Skeletal muscle tissue (tissue), 4 donors: Measurements from ENCODE around the gene PRRC2C. TPM values are rescaled to one million over a fixed set of nuclear protein-coding genes. Genes with fewer than 3 reads are reported as not detected.

Experiments used
- H3K27ac ChIP-seq: one replicate; pipeline ENCODE4 v1.7.0; 2013; ENCODE audit warnings: mild to moderate bottlenecking, low read depth, low read length, inconsistent platforms
- H3K27me3 ChIP-seq, 3 donors: one replicate each; pipeline ENCODE4 v1.7.0; 2013; ENCODE audit warnings: low read length in 3 of 3; ENCODE audit not compliant: control insufficient read depth in 3 of 3, insufficient read depth in 3 of 3
- H3K36me3 ChIP-seq, 3 donors: one replicate each; pipeline ENCODE4 v1.7.0; 2013; ENCODE audit warnings: low read length in 3 of 3; ENCODE audit not compliant: control insufficient read depth in 3 of 3, insufficient read depth in 3 of 3
- H3K4me1 ChIP-seq, 3 donors: one replicate each; pipeline ENCODE4 v1.7.0; 2013; ENCODE audit warnings: low read length in 3 of 3, mild to moderate bottlenecking in 3 of 3; ENCODE audit not compliant: control insufficient read depth in 3 of 3, insufficient read depth in 3 of 3
- H3K4me3 ChIP-seq, 3 donors: one replicate each; pipeline ENCODE4 v1.7.0; 2013; ENCODE audit warnings: low read length in 3 of 3
- H3K9ac ChIP-seq, 3 donors: one replicate each; pipeline ENCODE4 v1.7.0; 2013; ENCODE audit warnings: low read length in 3 of 3, mild to moderate bottlenecking in 3 of 3, moderate library complexity in 2 of 3, low read depth in 1 of 3
- H3K9me3 ChIP-seq, 3 donors: one replicate each; pipeline ENCODE4 v1.7.0; 2013; ENCODE audit warnings: low read length in 3 of 3; ENCODE audit not compliant: control insufficient read depth in 3 of 3
- total RNA-seq: library from RNA; depleted of rRNA; stranded (reverse); fragments of >200 nt; gene quantifications from one replicate; pipeline ENCODE4 v1.2.3, GENCODE V29; 2014
- donor health status: Osteomylitis.

PRRC2C gene
- total RNA-seq, 1 donor from 2014 or later, result 32.4 TPM

DNA sequence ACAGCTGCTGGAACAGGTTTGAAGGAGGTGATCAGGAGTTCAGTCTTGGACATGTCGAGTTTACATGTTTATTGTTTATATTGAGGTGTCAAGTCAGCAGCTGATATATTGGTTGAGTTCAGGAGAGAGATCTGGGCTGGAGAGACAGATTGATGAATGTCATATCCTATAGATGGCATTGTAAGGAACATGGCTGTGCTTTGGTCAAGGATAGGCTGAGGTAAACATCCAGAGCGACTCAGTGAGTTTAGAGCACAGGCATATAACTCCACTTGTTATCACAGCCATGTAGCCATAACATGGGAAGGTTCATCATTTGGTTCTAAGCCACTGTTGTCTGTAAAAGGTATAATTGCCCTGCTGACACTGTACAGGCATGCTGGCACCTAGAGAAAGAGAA, 131.3 kb downstream of the PRRC2C start:
- Histone ChIP-seq H3K27ac (no peak overlapping the region), H3K9ac (no peak overlapping the region), H3K9me3 (no peaks in the 10 kb centered on the region), H3K36me3 (no peaks in the 10 kb centered on the region), H3K4me3 (no peak overlapping the region), H3K4me1 (no peaks in the 10 kb centered on the region), H3K27me3 (no peaks in the 10 kb centered on the region)

- Histone ChIP-seq H3K27me3 (peaks cover 0 to 4% (median 0%) of the 10 kb centered on the region in 3 donors), H3K36me3 (no peaks in the 10 kb centered on the region), H3K4me3 (no peak within 1 kb of the TSS), H3K4me1 (no peaks in the 10 kb centered on the region), H3K27ac (no peak within 1 kb of the TSS), H3K9ac (no peak within 1 kb of the TSS), H3K9me3 (no peaks in the 10 kb centered on the region)
Measured at GRCh38 chr1:171622152-171622462, 136.8 kb downstream of the PRRC2C start, which contains the start of gene MYOCOS. TSS of gene MYOCOS (plus strand) at chr1:171622243. CDS start at chr1:171623884, 1,641 bp downstream.

GRCh38 chr1:171623651-171624331, 138.5 kb downstream of the PRRC2C start:
- Histone ChIP-seq H3K27me3 (peaks cover 0 to 4% (median 0%) of the 10 kb centered on the region in 3 donors), H3K9ac (no peak overlapping the region), H3K27ac (no peak overlapping the region), H3K36me3 (no peaks in the 10 kb centered on the region), H3K9me3 (no peaks in the 10 kb centered on the region), H3K4me1 (no peaks in the 10 kb centered on the region), H3K4me3 (no peak overlapping the region)

- Histone ChIP-seq H3K9ac (no peak overlapping the region), H3K27me3 (peaks cover 0 to 4% (median 0%) of the 10 kb centered on the region in 3 donors), H3K27ac (no peak overlapping the region), H3K4me3 (no peak overlapping the region), H3K36me3 (no peaks in the 10 kb centered on the region), H3K9me3 (no peaks in the 10 kb centered on the region), H3K4me1 (no peaks in the 10 kb centered on the region)
Measured at GRCh38 chr1:171625225-171625624, 139.9 kb downstream of the PRRC2C start.

- H3K4me1 ChIP-seq, result no peaks in the 10 kb centered on the region
- H3K27me3 ChIP-seq, result peaks cover 0 to 3% (median 0%) of the 10 kb centered on the region in 3 donors
- no peak overlapping the region for H3K9ac ChIP-seq
- H3K27ac ChIP-seq, result no peak overlapping the region
- H3K9me3 ChIP-seq, result no peaks in the 10 kb centered on the region
- no peak overlapping the region for H3K4me3 ChIP-seq
- H3K36me3 ChIP-seq, result no peaks in the 10 kb centered on the region
Measured at GRCh38 chr1:171627020-171627419, 141.7 kb downstream of the PRRC2C start.

DNA sequence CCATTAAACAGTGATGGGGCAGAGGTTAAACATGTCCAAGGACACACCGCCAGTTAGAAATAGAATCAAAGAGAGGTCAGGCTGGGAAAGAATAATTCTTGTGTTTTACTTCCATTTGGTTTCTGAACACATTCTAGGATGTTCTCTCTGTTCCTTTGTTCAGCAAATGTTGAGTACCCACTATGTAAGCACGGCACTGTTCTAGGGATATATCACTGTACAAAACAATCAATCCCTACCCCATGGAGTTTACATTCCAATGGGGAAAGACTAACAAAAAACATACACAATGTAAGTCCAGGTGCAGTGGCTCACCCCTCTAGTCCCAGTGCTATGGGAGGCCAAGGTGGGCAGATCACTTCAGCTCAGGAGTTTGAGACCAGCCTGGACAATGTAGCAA, 142.9 kb downstream of the PRRC2C start:
- H3K9ac ChIP-seq, result no peak overlapping the region
- no peaks in the 10 kb centered on the region for H3K27me3 ChIP-seq
- H3K4me3 ChIP-seq, result no peak overlapping the region
- no peaks in the 10 kb centered on the region for H3K9me3 ChIP-seq
- no peak overlapping the region for H3K27ac ChIP-seq
- no peaks in the 10 kb centered on the region for H3K36me3 ChIP-seq
- no peaks in the 10 kb centered on the region for H3K4me1 ChIP-seq

DNA sequence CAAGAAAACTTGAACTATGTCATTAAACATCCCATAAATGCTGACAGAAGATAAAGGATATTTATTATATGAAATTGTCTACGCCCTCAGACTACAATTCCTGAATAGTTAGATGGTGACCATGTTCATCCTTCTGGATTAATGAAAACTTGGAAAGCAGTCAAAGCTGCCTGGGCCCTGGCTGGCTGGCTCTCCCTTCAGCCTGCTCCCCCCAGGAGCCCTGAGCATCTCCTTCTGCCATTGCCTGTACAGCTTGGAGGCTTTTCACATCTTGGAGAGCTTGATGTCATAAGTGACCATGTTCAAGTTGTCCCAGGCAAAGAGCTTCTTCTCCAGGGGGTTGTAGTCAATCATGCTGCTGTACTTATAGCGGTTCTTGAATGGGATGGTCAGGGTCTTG, 150.3 kb downstream of the PRRC2C start:
- Histone ChIP-seq H3K4me3 (no peak overlapping the region), H3K36me3 (no peaks in the 10 kb centered on the region), H3K27me3 (no peaks in the 10 kb centered on the region), H3K9me3 (no peaks in the 10 kb centered on the region), H3K9ac (no peak overlapping the region), H3K4me1 (no peaks in the 10 kb centered on the region), H3K27ac (no peak overlapping the region)

DNA sequence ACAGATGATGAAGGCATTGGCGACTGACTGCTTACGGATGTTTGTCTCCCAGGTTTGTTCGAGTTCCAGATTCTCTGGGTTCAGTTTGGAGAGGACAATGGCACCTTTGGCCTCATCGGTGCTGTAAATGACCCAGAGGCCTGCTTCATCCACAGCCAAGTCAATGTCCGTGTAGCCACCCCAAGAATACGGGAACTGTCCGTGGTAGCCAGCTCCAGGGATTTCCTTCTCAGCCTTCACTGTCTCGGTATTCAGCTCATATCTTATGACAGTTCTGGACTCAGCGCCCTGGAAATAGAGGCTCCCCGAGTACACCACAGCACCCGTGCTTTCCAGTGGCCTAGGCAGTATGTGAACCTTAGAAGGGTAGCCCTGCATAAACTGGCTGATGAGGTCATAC, 150.8 kb downstream of the PRRC2C start:
- Histone ChIP-seq H3K4me3 (no peak overlapping the region), H3K4me1 (no peaks in the 10 kb centered on the region), H3K27me3 (no peaks in the 10 kb centered on the region), H3K9ac (no peak overlapping the region), H3K36me3 (no peaks in the 10 kb centered on the region), H3K27ac (no peak overlapping the region), H3K9me3 (no peaks in the 10 kb centered on the region)

- no peaks in the 10 kb centered on the region for H3K36me3 ChIP-seq
- H3K27me3 ChIP-seq, result no peaks in the 10 kb centered on the region
- H3K4me3 ChIP-seq, result no peak overlapping the region
- H3K9me3 ChIP-seq, result no peaks in the 10 kb centered on the region
- H3K4me1 ChIP-seq, result no peaks in the 10 kb centered on the region
- no peak overlapping the region for H3K9ac ChIP-seq
- no peak overlapping the region for H3K27ac ChIP-seq
Measured at GRCh38 chr1:171637928-171638576, 152.7 kb downstream of the PRRC2C start.

DNA sequence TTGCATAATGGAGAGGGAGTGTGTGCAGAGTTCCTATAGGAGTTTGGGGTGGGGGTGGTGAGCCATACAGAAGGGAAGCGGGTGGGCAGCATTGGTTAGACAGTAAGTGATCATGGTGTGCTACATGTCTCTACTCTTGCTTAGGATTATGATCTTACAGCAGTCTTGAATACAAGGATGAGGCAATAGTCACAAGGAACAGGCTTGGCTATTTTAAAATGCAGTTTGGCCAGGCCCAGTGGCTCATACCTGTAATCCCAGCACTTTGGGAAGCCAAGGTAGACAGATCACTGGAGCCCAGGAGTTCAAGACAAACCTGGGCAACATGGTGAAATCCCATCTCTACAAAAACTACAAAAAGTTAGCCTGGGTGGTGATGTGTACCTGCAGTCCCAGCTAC, 154.9 kb downstream of the PRRC2C start:
- Histone ChIP-seq H3K4me3 (no peak overlapping the region), H3K27ac (no peak overlapping the region), H3K4me1 (peaks cover 4 to 6% (median 6%) of the 10 kb centered on the region in 3 donors), H3K27me3 (no peaks in the 10 kb centered on the region), H3K36me3 (no peaks in the 10 kb centered on the region), H3K9me3 (no peaks in the 10 kb centered on the region), H3K9ac (no peak overlapping the region)
